GM18868 (cell line): Measurements from ENCODE around the gene ZFP69.

Experiments used
- ATAC-seq: cut with Tn5 transposase; IDR thresholded peaks from one replicate; pipeline ENCODE4 v1.9.1; 2021; ENCODE audit warnings: mild to moderate bottlenecking, moderate library complexity; ENCODE audit not compliant: unreplicated experiment

Gene ZFP69

GRCh38 chr1:40508375-40509341 is 31.6 kb downstream of the ZFP69 start, which contains the start of gene EXO5:
Gene EXO5 (plus strand): TSS chr1:40508767. CDS start chr1:40514545, 5,778 bp downstream.
- peak; percentile 94 for ATAC-seq

- no peak for ATAC-seq
Observed at GRCh38 chr1:40519517-40519916, 42.4 kb downstream of the ZFP69 start.

- ATAC-seq: no peak
Observed at GRCh38 chr1:40530735-40531380, 53.8 kb downstream of the ZFP69 start.

- ATAC-seq: peak; percentile 93
Observed at GRCh38 chr1:40531381-40532061, 54.4 kb downstream of the ZFP69 start, which contains the start of gene ZNF684. Gene ZNF684 (plus strand): TSS chr1:40531637. CDS start chr1:40533167, 1,530 bp downstream.

GRCh38 chr1:40532062-40532389 is 54.9 kb downstream of the ZFP69 start:
- ATAC-seq: no peak

- peak; percentile 46 for ATAC-seq
Observed at GRCh38 chr1:40532844-40533424, 55.8 kb downstream of the ZFP69 start.

DNA sequence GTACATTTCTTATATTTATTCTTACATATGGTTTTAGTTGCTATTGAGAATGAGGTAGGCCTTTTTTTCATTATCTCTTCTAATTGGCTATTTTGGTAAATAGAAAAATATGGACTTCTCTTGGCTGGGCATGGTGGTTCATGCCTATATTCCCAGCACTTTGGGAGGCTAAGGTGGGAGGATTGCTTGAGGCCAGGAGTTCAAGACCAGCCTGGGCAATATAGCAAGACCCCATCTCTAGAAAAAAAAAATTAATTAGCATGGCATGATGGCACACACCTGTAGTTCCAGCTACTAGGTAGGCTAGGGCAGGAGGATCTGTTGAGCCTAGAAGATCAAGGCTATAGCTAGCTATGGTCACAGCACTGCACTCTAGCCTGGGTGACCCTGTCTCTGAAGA is 57.5 kb downstream of the ZFP69 start:
- ATAC-seq: no peak

DNA sequence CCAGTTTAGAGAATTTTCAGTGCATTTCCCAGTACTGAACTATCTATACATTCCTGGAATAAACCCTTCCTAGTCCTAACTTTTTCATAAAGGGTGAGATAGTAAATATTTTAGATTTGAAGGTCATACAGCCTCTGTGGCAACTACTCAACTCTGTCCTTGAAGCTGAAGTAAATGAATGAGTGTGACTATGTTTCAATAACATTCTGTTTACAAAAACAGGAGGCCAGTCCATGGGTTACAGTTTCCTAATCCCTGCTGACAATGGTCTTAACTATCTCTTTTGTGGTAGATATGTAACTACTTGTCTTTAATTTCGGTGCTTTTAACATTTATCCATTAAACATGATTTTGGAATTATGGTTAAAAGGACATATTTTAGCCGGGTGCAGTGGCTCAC is 58.6 kb downstream of the ZFP69 start:
- ATAC-seq: no peak

GRCh38 chr1:40539338-40539737 is 62.2 kb downstream of the ZFP69 start:
- no peak for ATAC-seq
